ENCODE measurements around the gene ZNF692.
"Not testable (repeated sequence)": the region's sequence is repeated elsewhere in the genome, so short reads cannot be mapped to it uniquely, and the experiment has no call there.

The ZNF692 gene

DNA sequence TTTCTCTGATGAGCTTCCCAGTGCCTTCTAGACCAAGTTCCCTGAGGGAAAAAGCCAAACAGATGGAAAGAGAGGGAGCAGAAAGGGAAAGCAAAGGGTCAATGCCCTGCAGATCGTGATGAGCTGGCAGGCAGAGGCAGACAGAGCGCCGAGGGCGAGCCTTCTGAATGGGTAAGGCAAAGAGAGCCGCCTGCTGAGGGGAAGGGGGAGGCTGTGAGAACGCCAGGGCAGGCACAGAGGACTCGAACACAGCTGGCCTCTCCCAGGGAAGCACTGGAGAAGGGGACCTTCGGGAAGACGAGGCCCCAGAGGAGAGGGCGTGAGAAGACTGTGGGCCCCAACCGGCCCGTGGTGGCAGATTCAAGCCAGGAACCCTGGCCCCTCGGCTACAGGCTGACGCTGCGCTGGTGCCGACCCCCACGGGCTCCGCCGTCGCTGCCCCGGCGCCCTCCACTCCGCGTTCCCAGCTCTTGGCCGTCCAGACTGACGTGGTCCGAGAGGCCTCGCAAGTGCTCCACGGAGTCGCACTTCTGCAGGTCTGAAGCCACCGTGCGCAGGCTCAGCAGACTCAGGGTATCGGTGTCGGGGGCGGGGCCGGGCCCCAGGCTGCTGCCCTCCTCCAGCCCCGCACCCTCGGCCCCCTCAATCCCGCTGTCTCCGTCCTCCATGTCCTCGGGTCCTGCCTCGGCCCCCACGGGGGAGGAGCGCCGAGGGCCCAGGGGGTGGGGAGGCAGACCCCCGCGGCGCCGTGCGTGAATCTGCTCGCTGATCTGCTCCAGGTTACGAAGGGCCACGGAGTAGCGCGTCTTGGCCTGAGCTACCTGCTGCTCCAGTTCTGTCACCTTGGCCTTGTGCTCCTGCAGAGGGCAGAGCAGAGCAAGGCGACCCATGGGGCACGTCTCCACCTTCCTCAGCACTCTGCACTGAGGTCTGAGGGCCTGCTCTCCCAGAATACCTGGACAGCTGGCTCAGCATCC, 47.1 kb downstream of the ZNF692 start:
- DNase-seq (ENCODE audit: extremely low read depth in 1 of 2, low read depth in 1 of 2) = no peak

DNA sequence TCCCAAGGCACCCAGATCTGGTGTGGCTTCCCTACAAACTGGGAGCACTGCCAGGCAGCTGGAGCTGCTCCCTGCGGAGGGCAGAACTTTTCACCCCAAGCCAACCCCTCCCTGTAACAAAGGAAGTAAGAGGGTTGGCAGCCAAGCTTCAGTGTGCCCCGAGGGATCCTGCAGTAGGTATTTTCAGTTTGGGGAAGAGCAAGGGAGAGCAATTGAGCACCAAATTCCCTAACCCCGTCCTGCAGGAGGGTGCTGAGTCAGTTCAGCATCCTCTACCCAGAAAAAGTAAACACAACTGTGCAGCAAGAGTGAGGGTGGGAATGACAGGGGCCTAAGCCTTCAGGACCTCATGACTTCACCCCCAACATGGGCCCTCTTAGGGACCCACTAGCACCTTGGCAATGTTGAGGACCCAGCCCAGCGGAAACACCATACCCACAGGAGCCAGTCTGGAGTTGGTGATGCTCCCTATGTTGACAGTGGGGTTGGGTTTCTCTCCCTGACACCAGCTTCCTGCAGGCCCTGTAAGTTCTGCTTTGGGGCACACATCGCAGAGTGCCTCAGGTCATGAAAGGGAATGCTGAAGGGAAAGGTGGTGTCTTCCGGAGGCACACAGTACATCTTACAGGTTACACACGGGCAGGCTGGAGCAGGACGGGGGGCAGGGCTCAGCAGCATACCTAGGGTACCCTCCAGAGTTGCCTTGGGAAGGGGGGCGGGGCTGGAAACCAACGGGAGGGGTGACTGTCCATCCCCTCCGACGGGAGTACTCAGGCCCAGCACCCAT, 48.0 kb downstream of the ZNF692 start:
- no peak for DNase-seq (ENCODE audit: extremely low read depth in 1 of 2, low read depth in 1 of 2)

DNA sequence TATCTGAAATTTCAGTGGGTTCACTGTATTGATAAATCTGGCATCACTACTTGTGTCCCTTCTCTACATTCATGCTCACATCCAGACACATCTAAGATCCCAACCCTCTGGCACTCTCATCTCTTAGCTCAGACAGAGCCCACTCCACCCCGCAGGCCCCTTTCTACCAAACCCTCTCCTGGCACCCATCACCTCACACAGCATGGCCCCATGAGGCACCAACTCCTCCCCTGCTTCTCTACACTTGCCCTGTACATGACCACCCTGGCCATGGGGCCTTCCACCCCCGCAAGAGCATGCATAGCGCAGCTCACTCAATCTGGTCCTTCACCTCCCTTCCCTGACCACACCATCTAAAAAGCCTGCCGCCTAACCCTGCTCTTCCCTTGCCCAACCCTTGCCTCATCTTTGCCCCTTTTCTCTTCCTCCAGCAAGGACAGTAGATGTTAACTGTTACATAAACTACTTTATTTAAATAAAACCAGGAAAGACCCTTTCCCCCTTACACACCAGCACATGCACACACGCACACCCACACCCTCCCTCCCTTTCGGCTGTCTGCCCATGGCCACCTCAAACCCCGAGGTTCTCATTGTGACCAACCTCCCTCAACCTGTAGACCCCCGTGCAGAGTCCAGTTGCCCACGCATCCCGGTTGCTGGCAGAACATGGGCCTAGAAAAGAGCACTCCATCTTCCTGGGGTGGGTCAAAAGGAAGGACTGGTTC, 48.7 kb downstream of the ZNF692 start:
- DNase-seq (ENCODE audit: extremely low read depth in 1 of 2, low read depth in 1 of 2) = no peak

DNA sequence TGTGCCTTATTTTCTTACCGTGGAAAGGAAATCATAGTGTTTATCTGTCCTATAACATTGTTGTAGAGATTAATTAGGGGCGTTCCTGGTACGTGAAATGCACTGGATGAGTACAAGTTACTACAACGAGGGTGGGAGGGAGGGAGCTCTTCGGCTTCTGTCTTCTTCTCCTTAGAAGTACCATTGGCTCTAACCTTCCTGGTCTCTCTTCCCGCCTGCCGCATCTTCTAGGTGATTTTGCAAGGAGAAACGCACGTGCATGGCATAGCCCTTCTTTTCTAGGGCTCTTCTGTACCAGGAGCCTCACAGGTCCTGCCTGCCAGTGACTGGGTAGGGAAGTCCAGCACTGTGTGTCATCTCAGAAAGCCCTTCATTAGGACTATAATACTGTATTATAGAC, 50.0 kb downstream of the ZNF692 start:
- DNase-seq (ENCODE audit: extremely low read depth in 1 of 2, low read depth in 1 of 2) = no peak

DNA sequence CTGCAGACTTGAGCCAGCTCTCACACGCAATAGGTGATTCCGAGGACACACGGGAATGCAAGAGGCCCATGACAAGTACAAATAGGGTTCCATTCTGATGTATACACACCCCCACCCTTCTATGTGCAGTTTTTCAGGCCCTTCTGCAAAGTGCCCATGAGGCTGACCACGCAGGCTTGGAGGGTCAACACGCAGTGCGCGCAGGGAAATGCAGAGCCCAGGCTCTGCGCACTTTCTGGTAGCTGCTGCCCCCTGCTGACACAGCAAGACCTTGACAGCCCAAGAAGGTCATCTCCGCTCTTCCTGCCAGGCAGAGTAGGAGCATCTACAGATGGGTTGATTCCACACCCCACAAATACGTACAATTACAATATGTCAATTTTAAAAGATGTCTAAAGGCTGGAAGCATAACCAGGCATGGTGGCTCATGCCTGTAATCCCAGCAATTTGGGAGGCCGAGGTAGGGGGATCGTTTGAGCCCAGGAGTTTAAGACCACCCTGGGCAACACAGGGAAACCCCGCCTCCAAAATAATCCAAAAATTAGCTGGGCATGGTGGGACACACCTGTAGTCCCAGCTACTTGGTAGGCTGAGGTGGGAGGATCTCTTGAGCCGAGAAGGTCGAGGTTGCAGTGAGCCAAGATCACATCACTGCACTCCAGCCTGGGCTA, 51.7 kb downstream of the ZNF692 start:
- no peak for DNase-seq (ENCODE audit: extremely low read depth in 1 of 2, low read depth in 1 of 2)

GRCh38 chr1:248805876-248806275, 53.0 kb downstream of the ZNF692 start:
- DNase-seq (ENCODE audit: extremely low read depth in 1 of 2, low read depth in 1 of 2) = no peak

DNA sequence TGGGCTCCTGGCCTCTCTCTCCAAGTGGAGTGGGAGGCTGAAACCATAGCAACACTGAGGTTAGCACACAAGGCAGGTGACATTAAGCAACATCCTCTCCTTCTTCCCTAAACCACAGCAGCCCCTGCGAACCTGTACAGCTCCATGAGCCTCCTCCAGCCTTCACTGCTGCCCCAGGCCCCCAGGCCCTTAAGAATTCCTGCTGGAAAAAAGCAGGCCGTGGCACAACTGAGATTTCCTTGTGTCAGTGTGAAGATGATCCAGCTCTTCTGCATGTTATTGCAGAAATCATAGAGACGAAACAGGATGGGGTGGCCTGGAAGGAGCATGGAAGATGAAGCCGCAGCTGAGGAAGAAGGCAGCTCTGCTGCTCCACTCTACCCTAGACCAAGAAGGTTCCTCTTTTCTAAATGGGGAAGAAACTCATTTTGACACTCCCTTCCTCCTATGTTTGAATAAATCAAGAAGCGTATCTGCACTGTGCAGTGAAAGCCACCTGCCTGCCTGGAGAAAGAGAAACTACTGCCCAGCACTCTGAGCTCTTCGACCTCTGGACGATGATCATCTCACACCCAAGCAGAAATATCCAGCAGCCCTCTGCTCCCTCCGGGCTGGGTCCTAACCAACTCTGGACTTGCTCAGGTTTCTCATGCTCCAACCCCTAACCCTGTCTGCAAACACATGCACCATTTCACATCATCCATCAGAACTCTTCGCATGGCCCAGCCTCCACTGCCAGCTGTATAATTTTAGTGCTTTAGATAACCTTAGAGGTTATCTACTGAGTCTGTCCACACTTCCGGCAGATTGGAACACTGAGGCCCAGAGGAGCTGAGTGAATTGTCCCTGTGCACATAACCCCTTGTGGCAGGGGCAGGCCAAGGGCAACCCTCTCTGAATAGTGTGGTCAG, 53.9 kb downstream of the ZNF692 start:
- DNase-seq (ENCODE audit: extremely low read depth in 1 of 2, low read depth in 1 of 2) = no peak

DNA sequence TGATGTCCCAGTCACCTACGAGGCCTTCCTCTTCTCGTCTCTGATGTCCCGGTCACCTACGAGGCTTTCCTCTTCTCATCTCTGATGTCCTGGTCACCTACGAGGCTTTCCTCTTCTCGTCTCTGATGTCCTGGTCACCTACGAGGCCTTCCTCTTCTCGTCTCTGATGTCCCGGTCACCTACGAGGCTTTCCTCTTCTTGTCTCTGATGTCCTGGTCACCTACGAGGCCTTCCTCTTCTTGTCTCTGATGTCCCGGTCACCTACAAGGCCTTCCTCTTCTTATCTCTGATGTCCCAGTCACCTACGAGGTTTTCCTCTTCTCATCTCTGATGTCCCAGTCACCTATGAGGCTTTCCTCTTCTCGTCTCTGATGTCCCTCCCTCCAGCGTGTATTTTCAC, 55.4 kb downstream of the ZNF692 start:
- not testable (repeated sequence) for DNase-seq (ENCODE audit: extremely low read depth in 1 of 2, low read depth in 1 of 2)

DNA sequence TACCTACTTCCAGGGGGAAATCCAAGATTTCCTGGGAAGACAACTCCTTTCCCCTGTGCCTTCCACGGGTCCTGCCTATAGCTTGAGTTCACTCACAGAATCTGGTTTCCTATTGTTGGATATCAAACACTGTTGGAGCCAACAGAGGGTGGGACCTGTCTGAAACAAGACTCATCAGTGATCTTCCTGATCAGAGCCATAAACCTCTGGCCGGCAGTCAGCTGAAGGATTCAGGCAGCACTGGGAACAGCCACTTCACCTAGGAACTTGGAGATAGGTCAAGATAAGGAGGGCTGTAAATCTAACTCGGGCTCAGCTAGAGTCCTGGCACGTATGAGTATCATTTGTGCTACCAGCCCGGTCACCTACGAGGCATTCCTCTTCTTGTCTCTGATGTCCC, 56.4 kb downstream of the ZNF692 start:
- no peak for DNase-seq (ENCODE audit: extremely low read depth in 1 of 2, low read depth in 1 of 2)

DNA sequence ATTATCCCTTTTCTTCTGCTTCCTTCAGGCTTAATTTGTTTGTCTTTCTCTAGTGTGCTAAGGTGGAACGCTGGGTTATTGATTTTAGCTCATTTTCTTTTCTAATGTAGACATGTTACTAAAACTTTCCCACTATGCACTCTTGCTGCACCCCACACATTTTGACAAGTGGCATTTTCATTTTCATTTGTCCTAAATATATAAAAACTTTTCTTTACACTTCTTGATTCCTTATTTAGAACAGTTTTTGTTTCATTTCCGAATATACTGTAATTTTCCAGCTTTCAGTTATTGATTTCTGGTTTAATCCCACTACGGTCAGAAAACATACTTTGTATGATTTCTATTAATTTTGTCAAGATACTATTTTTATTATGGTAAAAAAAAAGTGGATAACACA, 58.4 kb downstream of the ZNF692 start:
- DNase-seq (ENCODE audit: extremely low read depth in 1 of 2, low read depth in 1 of 2) = no peak

All from stimulated activated CD8-positive, alpha-beta memory T cell treated with anti-CD3 and anti-CD28 coated beads, Interleukin-7, amount 100 ng/mL, for 48 hours (primary cell).